Mesendoderm (in vitro differentiated cells): ENCODE results near the gene IPPK.

ENCODE experiments used
- DNase-seq: peaks from one replicate; pipeline ENCODE4 v3.0.0; 2013
- H2AK5ac ChIP-seq: 2 replicates; pipeline ENCODE4 v1.6.1; 2013; ENCODE audit warnings: low read length, inconsistent platforms
- H2BK120ac ChIP-seq: 2 replicates; pipeline ENCODE4 v1.6.1; 2013; ENCODE audit warnings: low read depth, mild to moderate bottlenecking, low read length, moderate library complexity, mixed read lengths
- H2BK15ac ChIP-seq: replicated peaks from 2 replicates; pipeline ENCODE4 v1.6.1; 2013; ENCODE audit warnings: low read depth, mild to moderate bottlenecking, moderate library complexity
- H2BK5ac ChIP-seq: 2 replicates; pipeline ENCODE4 v1.6.1; 2013; ENCODE audit warnings: low read length, inconsistent platforms
- H3K18ac ChIP-seq: 2 replicates; pipeline ENCODE4 v1.6.1; 2013; ENCODE audit warnings: mild to moderate bottlenecking, low read length, mixed read lengths
- H3K23ac ChIP-seq: one replicate; pipeline ENCODE4 v1.6.1; 2013; ENCODE audit warnings: low read length
- H3K27ac ChIP-seq: 2 replicates; pipeline ENCODE4 v1.5.1; 2013; ENCODE audit warnings: low read depth, mild to moderate bottlenecking, inconsistent platforms, low read length, moderate library complexity
- H3K27me3 ChIP-seq: 2 replicates; pipeline ENCODE4 v1.6.1; 2013; ENCODE audit warnings: low read length, control low read depth, mild to moderate bottlenecking, inconsistent platforms; ENCODE audit not compliant: insufficient read depth, poor library complexity
- H3K36me3 ChIP-seq: 2 replicates; pipeline ENCODE4 v1.6.1; 2013; ENCODE audit warnings: low read length, inconsistent platforms; ENCODE audit not compliant: control insufficient read depth, insufficient read depth
- H3K4ac ChIP-seq: one replicate; pipeline ENCODE4 v1.6.1; 2013; ENCODE audit warnings: low read depth, mild to moderate bottlenecking, low read length, moderate library complexity
- H3K4me1 ChIP-seq: 2 replicates; pipeline ENCODE4 v1.6.1; 2013; ENCODE audit warnings: low read depth, low read length, inconsistent platforms; ENCODE audit not compliant: control insufficient read depth
- H3K4me2 ChIP-seq: 2 replicates; pipeline ENCODE4 v1.6.1; 2013; ENCODE audit warnings: low read length
- H3K4me3 ChIP-seq: 2 replicates; pipeline ENCODE4 v1.5.1; 2013; ENCODE audit warnings: mild to moderate bottlenecking, low read length
- H3K56ac ChIP-seq: one replicate; pipeline ENCODE4 v1.6.1; 2013; ENCODE audit warnings: low read length
- H3K79me1 ChIP-seq: 2 replicates; pipeline ENCODE4 v1.6.1; 2013; ENCODE audit warnings: low read length, inconsistent platforms
- H3K79me2 ChIP-seq: 2 replicates; pipeline ENCODE4 v1.6.1; 2013; ENCODE audit warnings: mild to moderate bottlenecking, low read length; ENCODE audit not compliant: control insufficient read depth, insufficient read depth
- H3K9ac ChIP-seq: 2 replicates; pipeline ENCODE4 v1.6.1; 2013; ENCODE audit warnings: low read length, inconsistent platforms
- H4K5ac ChIP-seq: one replicate; pipeline ENCODE4 v1.6.1; 2013; ENCODE audit warnings: low read length
- H4K8ac ChIP-seq: one replicate; pipeline ENCODE4 v1.6.1; 2013; ENCODE audit warnings: low read depth, mild to moderate bottlenecking, control low read depth, low read length, moderate library complexity
- WGBS: extraction: QIAGEN DNeasy Blood & Tissue Kit; methylation state at CpG from one replicate; pipeline ENCODE4 v1.1.7; 2013; ENCODE audit warnings: low lambda C conversion rate, missing lambda C conversion rate; ENCODE audit not compliant: insufficient coverage; ENCODE audit errors: extremely low coverage; 5-methylcytosine and 5-hydroxymethylcytosine counted together

Gene IPPK

GRCh38 chr9:92715488-92716231, 45.7 kb upstream of the IPPK start:
- no peak overlapping the region for H3K27ac ChIP-seq

GRCh38 chr9:92714787-92715487, 45.0 kb upstream of the IPPK start:
- DNase-seq: no peak
- no peaks in the 10 kb centered on the region for H3K4me1 ChIP-seq

More at GRCh38 chr9:92715488-92716231, 45.7 kb upstream of the IPPK start:
- Histone ChIP-seq H3K79me2 (no peaks in the 10 kb centered on the region), H3K23ac (no peak overlapping the region), H4K8ac (no peak overlapping the region), H3K56ac (no peak overlapping the region), H2BK5ac (no peak overlapping the region), H2AK5ac (no peak overlapping the region), H3K79me1 (peaks cover 5% of the 10 kb centered on the region), H3K4me3 (no peak overlapping the region), H3K4ac (no peak overlapping the region), H4K5ac (no peak overlapping the region), H2BK15ac (no peak overlapping the region), H3K4me1 (no peaks in the 10 kb centered on the region), H3K9ac (no peak overlapping the region), H3K4me2 (no peak overlapping the region), H2BK120ac (no peak overlapping the region), H3K36me3 (peaks cover 33% of the 10 kb centered on the region), H3K18ac (no peak overlapping the region), H3K27me3 (no peaks in the 10 kb centered on the region)
- no peak for DNase-seq
- WGBS: no CpG with 5 or more reads among the region's 17 CpGs

GRCh38 chr9:92714016-92714415, 44.1 kb upstream of the IPPK start:
- H3K27me3 ChIP-seq: no peaks in the 10 kb centered on the region
- H3K4me2 ChIP-seq: no peak overlapping the region
- no peak overlapping the region for H4K8ac ChIP-seq
- H3K79me1 ChIP-seq: peaks cover 5% of the 10 kb centered on the region
- no peak overlapping the region for H3K4ac ChIP-seq
- H3K4me3 ChIP-seq: no peak overlapping the region
- DNase-seq: no peak
- H3K9ac ChIP-seq: no peak overlapping the region
- no CpG with 5 or more reads among the region's 3 CpGs for WGBS
- H3K4me1 ChIP-seq: no peaks in the 10 kb centered on the region
- H3K27ac ChIP-seq: no peak overlapping the region
- H2BK15ac ChIP-seq: no peak overlapping the region
- H2BK120ac ChIP-seq: no peak overlapping the region
- no peak overlapping the region for H3K56ac ChIP-seq
- no peak overlapping the region for H2AK5ac ChIP-seq
- H3K18ac ChIP-seq: no peak overlapping the region
- peaks cover 23% of the 10 kb centered on the region for H3K36me3 ChIP-seq
- H3K79me2 ChIP-seq: no peaks in the 10 kb centered on the region
- no peak overlapping the region for H3K23ac ChIP-seq
- H2BK5ac ChIP-seq: no peak overlapping the region
- no peak overlapping the region for H4K5ac ChIP-seq

More at GRCh38 chr9:92714787-92715487, 45.0 kb upstream of the IPPK start:
- no peak overlapping the region for H3K4me3 ChIP-seq
- no peak overlapping the region for H3K27ac ChIP-seq
- no peak overlapping the region for H3K23ac ChIP-seq
- H4K5ac ChIP-seq: no peak overlapping the region
- H3K4me2 ChIP-seq: no peak overlapping the region
- no peak overlapping the region for H2BK5ac ChIP-seq
- no peak overlapping the region for H3K56ac ChIP-seq
- no peak overlapping the region for H4K8ac ChIP-seq
- peaks cover 5% of the 10 kb centered on the region for H3K79me1 ChIP-seq
- no peak overlapping the region for H2BK120ac ChIP-seq
- no peak overlapping the region for H3K9ac ChIP-seq
- H3K36me3 ChIP-seq: peaks cover 29% of the 10 kb centered on the region
- H3K4ac ChIP-seq: no peak overlapping the region
- H3K27me3 ChIP-seq: no peaks in the 10 kb centered on the region
- no peaks in the 10 kb centered on the region for H3K79me2 ChIP-seq
- WGBS: no CpG with 5 or more reads among the region's 34 CpGs
- no peak overlapping the region for H2BK15ac ChIP-seq
- no peak overlapping the region for H3K18ac ChIP-seq
- H2AK5ac ChIP-seq: no peak overlapping the region

- H3K27ac ChIP-seq: no peak overlapping the region
- H2BK120ac ChIP-seq: no peak overlapping the region
- DNase-seq: no peak
- no peaks in the 10 kb centered on the region for H3K27me3 ChIP-seq
- no CpG with 5 or more reads among the region's 15 CpGs for WGBS
- no peak overlapping the region for H4K8ac ChIP-seq
- no peak overlapping the region for H4K5ac ChIP-seq
- no peak overlapping the region for H3K18ac ChIP-seq
- no peak overlapping the region for H3K4me2 ChIP-seq
- H2AK5ac ChIP-seq: no peak overlapping the region
- H2BK15ac ChIP-seq: no peak overlapping the region
- no peaks in the 10 kb centered on the region for H3K4me1 ChIP-seq
- no peak overlapping the region for H3K9ac ChIP-seq
- H2BK5ac ChIP-seq: no peak overlapping the region
- peaks cover 23% of the 10 kb centered on the region for H3K36me3 ChIP-seq
- H3K4ac ChIP-seq: no peak overlapping the region
- H3K79me2 ChIP-seq: no peaks in the 10 kb centered on the region
- H3K4me3 ChIP-seq: no peak overlapping the region
- H3K79me1 ChIP-seq: peaks cover 5% of the 10 kb centered on the region
- H3K23ac ChIP-seq: no peak overlapping the region
- H3K56ac ChIP-seq: no peak overlapping the region
Observed at GRCh38 chr9:92713528-92713927, 43.6 kb upstream of the IPPK start.

GRCh38 chr9:92712767-92713166, 42.8 kb upstream of the IPPK start:
- no peak overlapping the region for H3K56ac ChIP-seq
- no peak overlapping the region for H2BK5ac ChIP-seq
- no peaks in the 10 kb centered on the region for H3K4me1 ChIP-seq
- H4K5ac ChIP-seq: no peak overlapping the region
- no peak overlapping the region for H3K4me3 ChIP-seq
- H3K79me1 ChIP-seq: peaks cover 5% of the 10 kb centered on the region
- H2AK5ac ChIP-seq: no peak overlapping the region
- peaks cover 21% of the 10 kb centered on the region for H3K36me3 ChIP-seq
- no peak overlapping the region for H3K18ac ChIP-seq
- H3K27ac ChIP-seq: no peak overlapping the region
- H4K8ac ChIP-seq: no peak overlapping the region
- no peak overlapping the region for H3K4me2 ChIP-seq
- no peak overlapping the region for H3K9ac ChIP-seq
- H2BK15ac ChIP-seq: no peak overlapping the region
- no peak overlapping the region for H3K4ac ChIP-seq
- H3K27me3 ChIP-seq: no peaks in the 10 kb centered on the region
- no peaks in the 10 kb centered on the region for H3K79me2 ChIP-seq
- no peak overlapping the region for H2BK120ac ChIP-seq
- DNase-seq: no peak
- no peak overlapping the region for H3K23ac ChIP-seq
- no CpG with 5 or more reads among the region's 15 CpGs for WGBS
